Measurements from ENCODE around the gene PIK3R1.

Gene PIK3R1

DNA sequence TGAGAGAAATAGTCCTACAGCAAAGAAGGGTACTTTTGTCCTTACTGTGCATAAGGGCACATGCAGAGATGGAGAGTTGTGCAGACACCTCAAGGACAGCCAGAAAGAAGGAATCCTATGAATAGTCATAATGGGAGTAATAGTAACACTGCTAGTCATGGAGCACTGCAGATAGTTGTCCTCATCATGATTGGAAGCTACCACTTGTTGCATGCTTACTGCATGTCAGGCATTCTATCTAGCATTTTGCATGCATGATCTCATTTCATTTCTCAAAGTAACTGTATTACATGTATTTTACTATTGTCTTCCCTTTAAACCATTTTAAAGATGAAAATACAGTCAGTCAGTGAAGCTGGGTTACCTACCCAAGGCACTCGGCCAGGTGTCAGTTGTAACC, 81.3 kb downstream of the PIK3R1 start:
- DNase-seq (ENCODE audit: low read depth) = no peak
- TF ChIP-seq, protein P1, sequence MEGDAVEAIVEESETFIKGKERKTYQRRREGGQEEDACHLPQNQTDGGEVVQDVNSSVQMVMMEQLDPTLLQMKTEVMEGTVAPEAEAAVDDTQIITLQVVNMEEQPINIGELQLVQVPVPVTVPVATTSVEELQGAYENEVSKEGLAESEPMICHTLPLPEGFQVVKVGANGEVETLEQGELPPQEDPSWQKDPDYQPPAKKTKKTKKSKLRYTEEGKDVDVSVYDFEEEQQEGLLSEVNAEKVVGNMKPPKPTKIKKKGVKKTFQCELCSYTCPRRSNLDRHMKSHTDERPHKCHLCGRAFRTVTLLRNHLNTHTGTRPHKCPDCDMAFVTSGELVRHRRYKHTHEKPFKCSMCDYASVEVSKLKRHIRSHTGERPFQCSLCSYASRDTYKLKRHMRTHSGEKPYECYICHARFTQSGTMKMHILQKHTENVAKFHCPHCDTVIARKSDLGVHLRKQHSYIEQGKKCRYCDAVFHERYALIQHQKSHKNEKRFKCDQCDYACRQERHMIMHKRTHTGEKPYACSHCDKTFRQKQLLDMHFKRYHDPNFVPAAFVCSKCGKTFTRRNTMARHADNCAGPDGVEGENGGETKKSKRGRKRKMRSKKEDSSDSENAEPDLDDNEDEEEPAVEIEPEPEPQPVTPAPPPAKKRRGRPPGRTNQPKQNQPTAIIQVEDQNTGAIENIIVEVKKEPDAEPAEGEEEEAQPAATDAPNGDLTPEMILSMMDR (IDR thresholded peaks at IDR 0.05; ENCODE audit: insufficient read depth, low read depth, low read length, missing control alignments) = no peak
- no peak overlapping the region for H3K4me3 ChIP-seq (ENCODE audit: low read depth, low read length)

DNA sequence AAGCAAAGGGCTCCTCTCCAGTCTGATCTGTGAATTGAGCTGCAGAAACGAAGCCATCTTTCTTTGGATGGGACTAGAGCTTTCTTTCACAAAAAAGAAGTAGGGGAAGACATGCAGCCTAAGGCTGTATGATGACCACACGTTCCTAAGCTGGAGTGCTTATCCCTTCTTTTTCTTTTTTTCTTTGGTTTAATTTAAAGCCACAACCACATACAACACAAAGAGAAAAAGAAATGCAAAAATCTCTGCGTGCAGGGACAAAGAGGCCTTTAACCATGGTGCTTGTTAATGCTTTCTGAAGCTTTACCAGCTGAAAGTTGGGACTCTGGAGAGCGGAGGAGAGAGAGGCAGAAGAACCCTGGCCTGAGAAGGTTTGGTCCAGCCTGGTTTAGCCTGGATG, 82.1 kb downstream of the PIK3R1 start:
- no peak for DNase-seq (ENCODE audit: low read depth)
- no peak overlapping the region for H3K4me3 ChIP-seq (ENCODE audit: low read depth, low read length)
- TF ChIP-seq, protein P1 (IDR thresholded peaks at IDR 0.05; ENCODE audit: insufficient read depth, low read depth, low read length, missing control alignments) = no peak

DNA sequence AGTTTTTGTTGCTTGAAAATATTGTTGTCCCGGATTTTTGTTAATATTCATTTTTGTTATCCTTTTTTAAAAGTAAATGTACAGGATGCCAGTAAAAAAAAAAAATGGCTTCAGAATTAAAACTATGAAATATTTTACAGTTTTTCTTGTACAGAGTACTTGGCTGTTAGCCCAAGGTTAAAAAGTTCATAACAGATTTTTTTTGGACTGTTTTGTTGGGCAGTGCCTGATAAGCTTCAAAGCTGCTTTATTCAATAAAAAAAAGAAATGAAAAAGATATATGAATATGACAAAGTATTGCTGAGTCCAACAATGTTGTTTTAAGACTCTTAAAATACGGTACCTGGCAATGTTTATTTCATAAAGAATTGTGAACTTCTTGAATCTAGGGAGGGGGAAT, 82.9 kb downstream of the PIK3R1 start:
- no peak overlapping the region for H3K4me3 ChIP-seq (ENCODE audit: low read depth, low read length)
- TF ChIP-seq, protein P1 (IDR thresholded peaks at IDR 0.05; ENCODE audit: insufficient read depth, low read depth, low read length, missing control alignments) = no peak
- no peak for DNase-seq (ENCODE audit: low read depth)

DNA sequence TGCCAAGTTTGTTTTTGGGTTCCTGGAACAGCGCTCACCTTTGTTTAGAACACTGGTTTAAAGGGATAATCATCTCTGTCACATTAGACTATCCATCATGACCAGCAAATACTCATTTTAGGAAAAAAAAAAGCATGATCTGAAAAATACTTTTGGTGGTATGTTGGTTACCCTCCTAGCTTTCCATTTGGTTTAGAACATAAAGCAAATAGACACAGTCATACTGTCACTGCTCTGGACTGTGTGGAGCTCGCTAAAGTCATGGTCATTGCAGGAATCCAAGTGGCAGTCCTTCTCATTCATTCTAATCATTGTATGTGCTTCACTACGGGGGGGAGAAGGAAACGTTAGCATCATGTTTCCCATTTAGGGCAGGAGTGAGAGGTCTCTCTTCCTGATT, 83.5 kb downstream of the PIK3R1 start:
- no peak overlapping the region for H3K4me3 ChIP-seq (ENCODE audit: low read depth, low read length)
- no peak for DNase-seq (ENCODE audit: low read depth)
- TF ChIP-seq, protein P1 (IDR thresholded peaks at IDR 0.05; ENCODE audit: insufficient read depth, low read depth, low read length, missing control alignments) = no peak

DNA sequence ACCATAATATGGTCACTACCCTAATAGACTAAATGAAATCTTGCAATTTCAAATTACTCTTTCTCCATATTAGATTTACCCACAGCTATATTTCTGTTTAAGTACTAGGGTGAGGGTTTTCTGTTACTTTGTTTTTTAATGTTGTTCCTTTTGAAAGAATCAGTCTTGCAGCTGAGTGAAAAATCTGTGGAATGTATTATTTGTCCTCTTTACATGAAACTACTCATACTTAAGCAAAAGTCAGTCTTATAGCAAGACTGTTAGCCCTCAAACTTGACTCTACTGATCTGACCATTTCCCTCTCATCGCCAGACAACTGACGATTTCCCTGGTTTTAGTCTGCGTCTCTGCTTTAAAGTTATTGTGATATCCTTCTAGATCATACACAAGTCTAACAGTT, 84.0 kb downstream of the PIK3R1 start:
- no peak overlapping the region for H3K4me3 ChIP-seq (ENCODE audit: low read depth, low read length)
- DNase-seq (ENCODE audit: low read depth) = no peak
- TF ChIP-seq, protein P1 (IDR thresholded peaks at IDR 0.05; ENCODE audit: insufficient read depth, low read depth, low read length, missing control alignments) = no peak

DNA sequence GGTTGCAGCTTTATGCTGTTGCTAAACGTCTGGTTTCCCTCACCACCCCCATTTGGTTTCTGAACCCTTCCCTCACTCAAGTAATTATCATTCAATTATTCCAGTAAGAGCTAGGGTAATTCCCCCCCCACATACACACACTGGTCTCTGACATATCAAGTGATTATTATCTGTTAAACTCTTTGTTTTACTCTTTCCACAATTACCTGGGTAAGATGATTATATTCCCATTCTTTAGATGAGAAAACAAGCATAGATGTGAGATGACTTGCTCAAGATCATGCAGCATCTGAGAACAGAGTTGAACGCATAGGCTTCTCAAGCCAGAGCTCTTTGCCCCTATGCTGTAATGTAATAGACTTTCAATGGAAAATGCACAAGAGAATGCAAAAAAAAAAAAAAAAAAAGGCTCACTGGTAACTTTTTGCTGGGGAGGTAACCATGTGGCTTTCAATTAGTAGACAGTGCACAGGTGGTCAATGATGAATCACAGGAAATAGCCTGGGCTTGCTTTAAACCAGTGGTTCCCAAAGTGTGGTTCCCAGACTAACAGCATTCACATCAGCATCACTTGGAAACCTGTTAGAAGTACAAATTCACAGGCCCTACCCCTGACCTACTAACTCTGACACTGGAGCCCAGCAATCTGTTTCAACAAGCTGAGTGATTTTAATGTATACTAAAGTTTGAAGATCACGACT, 87.6 kb downstream of the PIK3R1 start:
- peak; percentile 66 for DNase-seq (ENCODE audit: low read depth)
- no peak overlapping the region for H3K4me3 ChIP-seq (ENCODE audit: low read depth, low read length)
- TF ChIP-seq, protein P1 (IDR thresholded peaks at IDR 0.05; ENCODE audit: insufficient read depth, low read depth, low read length, missing control alignments) = no peak
